Pancreas (tissue), 10 donors: ENCODE data around the gene OR2Y1. TPM values are rescaled to one million over a fixed set of nuclear protein-coding genes. Genes with fewer than 3 reads are reported as not detected.

Experiments used
- ATAC-seq, 4 donors: fragments of 200-7000 bp; cut with Tn5 transposase; one replicate each; pipeline versions ENCODE4 v1.8.0 to v1.9.1; 2020; ENCODE audit warnings: mild to moderate bottlenecking in 4 of 4, moderate library complexity in 4 of 4
- DNase-seq, 6 donors: peaks; one replicate each; pipeline ENCODE4 v3.0.0-alpha.2; 2020
- FAIRE-seq: peaks from 2 replicates; lab custom pipeline; 2012; peaks lifted over from hg19 to GRCh38; lab: Jason Lieb, UNC
- H3K27ac ChIP-seq, 4 donors: fragments of 200-600 bp; sonication (generic); 1 replicate in 3 of 4; 2 replicates in 1 of 4; pipeline versions ENCODE4 v1.5.0 to v1.8.0; 2020
- H3K27me3 ChIP-seq, 4 donors: fragments of 200-600 bp; one replicate each; pipeline ENCODE4 v1.8.0; 2021
- H3K36me3 ChIP-seq, 3 donors: fragments of 200-600 bp; sonication (generic) in 1 of 3; one replicate each; pipeline versions ENCODE4 v1.5.0 to v1.8.0; 2020 to 2021
- H3K4me1 ChIP-seq, 3 donors: fragments of 200-600 bp; one replicate each; pipeline ENCODE4 v1.8.0; 2021
- H3K4me3 ChIP-seq, 4 donors: fragments of 200-600 bp; sonication (generic) in 2 of 4; one replicate each; pipeline versions ENCODE4 v1.5.0 to v1.8.0; 2020 to 2021
- H3K9me3 ChIP-seq, 4 donors: fragments of 200-600 bp; one replicate each; pipeline ENCODE4 v1.8.0; 2021
- WGBS, 2 donors: extraction: QIAGEN DNeasy Blood & Tissue Kit; methylation state at CpG; one replicate each; pipeline ENCODE4 v1.1.7; 2013; 5-methylcytosine and 5-hydroxymethylcytosine counted together
- intact Hi-C, 3 donors: fragments of 100-400 bp; cut with DNase I; formaldehyde crosslinking; loops; one replicate each; pipeline versions ENCODE4 v1.11.1 to v1.14.2; 2022
- polyA plus RNA-seq, 2 donors: library from polyadenylated mRNA; stranded (reverse); fragments of 200-250 nt; gene quantifications; one replicate each; pipeline ENCODE4 v1.2.3, GENCODE V29; 2013
- total RNA-seq, 6 donors: library from RNA; stranded (reverse); fragmentation: NEBNext Ultra II Directional in 4 of 6; extraction: Animal tissue kit (Norgen Biotek cat#: 25700) in 4 of 6; gene quantifications; one replicate each; pipeline versions ENCODE4 v1.2.1 to v1.2.4, GENCODE V29; 2021 to 2023
- TF ChIP-seq, protein P1 (sequence below), 4 donors: fragments of 200-600 bp; sonication (generic) in 3 of 4; IDR thresholded peaks; one replicate each; pipeline versions ENCODE4 v1.5.0 to v1.8.0; 2021; ENCODE audit warnings: antibody characterized with exemption in 4 of 4
- donor health status: healthy with polysubstance abuse.
- donor health status: DM: no; HTN: no; CAD: no; lungs with moderate emphysema.
- donor health status: DM: no; HTN: no; CAD: no.
- donor health status: control.
- donor health status: control.
- donor health status: Bipolar disorder and iron deficiency.
- donor health status: DM: yes; HTN: yes; CAD: no.
- donor health status: DM: no; HTN: no; CAD: no.
- donor health status: DM: no; HTN: no; CAD: no.
- donor health status: DM: yes; HTN: yes; CAD: no.

OR2Y1 gene
- total and polyA plus RNA-seq, 8 donors, result not detected

DNA sequence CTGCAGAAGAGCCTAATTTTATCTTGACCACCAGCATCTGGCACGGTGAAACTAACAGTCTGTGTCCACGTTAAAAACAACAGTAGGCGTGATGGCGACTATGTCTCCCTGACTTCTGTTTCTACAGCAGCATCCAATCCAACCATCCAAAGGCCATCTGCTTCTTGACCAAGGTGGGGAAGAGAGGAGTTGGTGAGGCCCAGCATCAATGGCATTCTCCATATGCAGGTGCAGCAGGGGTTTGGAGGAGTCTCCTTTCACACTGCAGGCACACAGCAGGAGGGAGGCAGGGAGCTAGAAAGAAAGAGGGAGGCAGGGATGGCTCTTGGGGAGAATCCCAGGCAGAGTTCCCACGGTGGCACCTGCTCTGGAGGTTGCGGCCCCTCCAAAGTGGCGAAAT, 35.8 kb upstream of the OR2Y1 start:
- 83 to 89% methylated on average over 7 of the region's 7 CpGs for WGBS, 2 donors
- intact Hi-C loops, result no loop called here
- no peak for DNase-seq
- no peaks in the 10 kb centered on the region for H3K9me3 ChIP-seq
- H3K27ac ChIP-seq, result no peak overlapping the region
- no peaks in the 10 kb centered on the region for H3K4me1 ChIP-seq
- ATAC-seq, result no peak
- FAIRE-seq, result no peak
- TF ChIP-seq, protein P1, sequence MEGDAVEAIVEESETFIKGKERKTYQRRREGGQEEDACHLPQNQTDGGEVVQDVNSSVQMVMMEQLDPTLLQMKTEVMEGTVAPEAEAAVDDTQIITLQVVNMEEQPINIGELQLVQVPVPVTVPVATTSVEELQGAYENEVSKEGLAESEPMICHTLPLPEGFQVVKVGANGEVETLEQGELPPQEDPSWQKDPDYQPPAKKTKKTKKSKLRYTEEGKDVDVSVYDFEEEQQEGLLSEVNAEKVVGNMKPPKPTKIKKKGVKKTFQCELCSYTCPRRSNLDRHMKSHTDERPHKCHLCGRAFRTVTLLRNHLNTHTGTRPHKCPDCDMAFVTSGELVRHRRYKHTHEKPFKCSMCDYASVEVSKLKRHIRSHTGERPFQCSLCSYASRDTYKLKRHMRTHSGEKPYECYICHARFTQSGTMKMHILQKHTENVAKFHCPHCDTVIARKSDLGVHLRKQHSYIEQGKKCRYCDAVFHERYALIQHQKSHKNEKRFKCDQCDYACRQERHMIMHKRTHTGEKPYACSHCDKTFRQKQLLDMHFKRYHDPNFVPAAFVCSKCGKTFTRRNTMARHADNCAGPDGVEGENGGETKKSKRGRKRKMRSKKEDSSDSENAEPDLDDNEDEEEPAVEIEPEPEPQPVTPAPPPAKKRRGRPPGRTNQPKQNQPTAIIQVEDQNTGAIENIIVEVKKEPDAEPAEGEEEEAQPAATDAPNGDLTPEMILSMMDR (IDR thresholded peaks at IDR 0.05), result no peak
- no peak overlapping the region for H3K4me3 ChIP-seq
- H3K36me3 ChIP-seq, result no peaks in the 10 kb centered on the region
- H3K27me3 ChIP-seq, result no peaks in the 10 kb centered on the region

DNA sequence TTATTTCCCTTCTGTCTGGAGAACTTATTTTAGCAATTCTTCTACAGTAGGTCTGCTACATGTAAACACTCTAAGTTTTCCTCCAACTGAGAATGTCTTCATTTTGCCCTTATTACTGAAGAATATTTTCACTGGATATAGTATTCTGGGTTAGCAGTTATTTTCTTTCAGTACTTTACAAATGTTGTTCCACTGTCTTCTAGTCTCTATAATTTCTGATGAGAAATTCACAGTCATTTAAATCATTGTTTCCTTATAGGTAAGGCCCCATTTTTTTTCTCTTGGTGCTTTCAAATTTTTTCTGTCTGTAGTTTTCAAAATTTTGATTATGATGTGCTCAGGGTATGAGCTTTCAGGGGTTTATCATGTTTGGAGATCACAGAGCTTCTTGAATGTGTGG, 32.0 kb upstream of the OR2Y1 start:
- FAIRE-seq (no peak), DNase-seq (no peak), ATAC-seq (no peak)
- no peaks in the 10 kb centered on the region for H3K36me3 ChIP-seq
- H3K27me3 ChIP-seq, result no peaks in the 10 kb centered on the region
- TF ChIP-seq, protein P1 (IDR thresholded peaks at IDR 0.05), result no peak
- no peak overlapping the region for H3K27ac ChIP-seq
- no peak overlapping the region for H3K4me3 ChIP-seq
- H3K9me3 ChIP-seq, result peaks cover 0 to 3% (median 0%) of the 10 kb centered on the region in 4 donors
- no peaks in the 10 kb centered on the region for H3K4me1 ChIP-seq
- intact Hi-C loops, result no loop called here

DNA sequence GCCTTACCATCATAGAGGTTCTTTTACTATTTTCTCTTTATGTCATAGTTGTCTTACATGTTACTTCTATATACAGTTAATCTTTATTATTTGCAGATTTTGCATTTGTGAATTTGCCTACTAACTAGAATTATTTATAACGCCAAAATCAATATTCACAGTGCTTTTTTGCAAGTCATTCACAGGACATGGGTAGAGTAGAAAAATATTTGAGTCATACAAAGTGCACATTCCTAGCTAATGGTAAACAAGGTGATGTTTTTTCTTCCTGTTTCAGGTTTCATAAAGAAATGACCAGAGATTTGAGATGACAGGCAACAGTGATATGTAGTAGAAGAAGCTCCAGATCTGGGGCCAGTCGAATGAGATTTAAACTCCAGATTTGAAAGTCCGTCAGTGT, 30.0 kb upstream of the OR2Y1 start:
- Histone ChIP-seq H3K9me3 (peaks cover 0 to 3% (median 0%) of the 10 kb centered on the region in 4 donors), H3K27me3 (no peaks in the 10 kb centered on the region), H3K27ac (no peak overlapping the region), H3K4me3 (no peak overlapping the region), H3K36me3 (no peaks in the 10 kb centered on the region), H3K4me1 (no peaks in the 10 kb centered on the region)
- TF ChIP-seq, protein P1 (IDR thresholded peaks at IDR 0.05), result no peak
- intact Hi-C loops, result no loop called here
- no peak for DNase-seq
- ATAC-seq, result no peak
- WGBS, 2 donors, result 65% methylated on average over 3 of the region's 3 CpGs
- FAIRE-seq, result no peak

DNA sequence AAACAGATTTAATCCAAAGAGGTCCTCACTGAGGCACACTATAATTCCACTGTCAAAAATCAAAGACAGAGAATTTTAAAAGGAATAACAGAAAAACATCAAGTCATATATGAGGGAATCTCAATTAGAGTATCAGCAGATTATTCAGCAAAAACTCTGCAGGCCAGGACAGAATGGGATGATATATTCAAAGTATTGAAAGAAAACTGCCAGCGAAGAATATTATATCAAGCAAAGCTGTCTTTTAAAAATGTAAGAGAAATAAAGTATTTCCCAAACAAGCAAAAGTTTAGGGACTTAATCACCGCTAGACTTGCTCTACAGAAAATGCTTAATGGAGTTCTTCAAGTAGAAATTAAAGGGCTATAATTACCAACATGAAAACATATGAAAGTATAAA, 15.7 kb upstream of the OR2Y1 start:
- H3K4me3 ChIP-seq, result no peak overlapping the region
- H3K36me3 ChIP-seq, result no peaks in the 10 kb centered on the region
- no peaks in the 10 kb centered on the region for H3K9me3 ChIP-seq
- FAIRE-seq (no peak), ATAC-seq (no peak), DNase-seq (no peak)
- H3K27ac ChIP-seq, result no peak overlapping the region
- no peaks in the 10 kb centered on the region for H3K4me1 ChIP-seq
- WGBS, 2 donors, result 57 to 60% methylated on average over 2 of the region's 2 CpGs
- H3K27me3 ChIP-seq, result peaks cover 0 to 8% (median 0%) of the 10 kb centered on the region in 4 donors
- intact Hi-C loops, result no loop called here
- TF ChIP-seq, protein P1 (IDR thresholded peaks at IDR 0.05), result no peak

DNA sequence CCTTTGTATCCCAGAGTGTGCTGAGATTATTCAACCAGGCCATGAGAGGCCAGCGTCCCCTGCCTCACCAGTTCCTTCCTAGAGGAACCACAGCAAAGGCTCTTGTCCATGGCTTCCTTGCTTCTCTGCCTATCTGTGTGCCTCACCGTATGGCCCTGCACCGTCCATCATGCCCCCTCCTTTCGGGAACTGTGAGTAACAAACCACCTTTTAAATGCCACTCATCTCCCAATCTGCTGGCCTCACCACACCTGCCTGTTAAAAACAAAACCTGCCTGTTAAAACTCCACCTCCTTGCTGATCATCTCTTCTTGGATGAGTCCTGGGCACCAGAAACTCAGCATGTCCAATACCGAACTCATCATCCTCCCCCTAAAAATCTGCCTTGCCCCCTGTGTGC, 4.4 kb upstream of the OR2Y1 start:
- Histone ChIP-seq H3K4me3 (no peak overlapping the region), H3K36me3 (no peaks in the 10 kb centered on the region), H3K9me3 (no peaks in the 10 kb centered on the region), H3K27ac (no peak overlapping the region), H3K4me1 (no peaks in the 10 kb centered on the region), H3K27me3 (no peaks in the 10 kb centered on the region)
- intact Hi-C loops, result no loop called here
- TF ChIP-seq, protein P1 (IDR thresholded peaks at IDR 0.05), result no peak
- no peak for DNase-seq
- 38 to 75% methylated on average over 5 of the region's 5 CpGs for WGBS, 2 donors
- ATAC-seq, result no peak
- FAIRE-seq, result no peak
